ENCODE data around the gene CCNB1IP1. TPM values are rescaled to one million over a fixed set of nuclear protein-coding genes. Genes with fewer than 3 reads are reported as not detected.

The CCNB1IP1 gene
- total RNA-seq, 1 experiment from 2014 or later = 77.0 TPM

DNA sequence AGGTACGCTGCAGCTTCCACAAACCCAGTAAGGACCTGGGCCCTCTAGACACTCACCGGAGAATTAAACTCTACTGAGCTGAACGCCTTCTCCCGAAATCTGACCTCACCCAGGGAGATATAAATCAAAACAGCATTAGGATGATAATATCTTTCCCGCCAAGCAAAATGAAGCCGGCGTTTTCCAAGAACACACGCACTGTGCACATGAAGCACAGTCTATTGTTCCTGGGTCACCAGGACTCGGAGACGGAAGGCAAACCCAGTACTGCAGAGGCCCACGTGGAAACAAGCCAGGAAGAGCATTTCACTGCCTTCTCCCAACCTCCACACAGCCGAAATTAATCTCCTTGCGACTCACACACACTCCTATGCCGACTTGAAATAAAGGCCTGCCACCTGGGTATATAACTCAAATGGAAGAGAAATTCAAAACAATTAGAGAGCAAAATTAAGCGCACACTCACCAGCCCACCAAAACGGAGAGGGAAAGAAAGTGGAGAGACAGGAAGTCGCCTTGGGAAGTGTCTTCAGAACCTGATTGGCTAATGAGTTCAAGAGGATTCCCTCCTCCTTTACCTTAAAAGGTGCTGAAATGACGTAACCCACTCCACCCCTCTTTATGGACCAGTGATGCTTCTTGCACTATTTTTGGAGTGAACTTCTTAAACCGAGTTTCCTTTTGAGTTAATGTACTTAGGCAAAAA lies at the start of gene CCNB1IP1 (continued):
- TF ChIP-seq ELF1 (IDR thresholded peaks at IDR 0.05; ENCODE audit: borderline replicate concordance, low read depth) (peak; percentile 62), ZFX (IDR thresholded peaks at IDR 0.05) (peak; percentile 31; the same call in 1 of the 2 replicates), EZH2 (IDR thresholded peaks at IDR 0.05) (no peak), FOSL1 (IDR thresholded peaks at IDR 0.05; ENCODE audit: low read depth) (no peak), ZNF274 (IDR thresholded peaks at IDR 0.05; ENCODE audit: low read depth, low read length) (no peak), CBX3 (IDR thresholded peaks at IDR 0.05; ENCODE audit: low read depth) (no peak), SRF (IDR thresholded peaks at IDR 0.05; ENCODE audit: low read depth) (peak; percentile 99), EGR1 (IDR thresholded peaks at IDR 0.05; ENCODE audit: low read depth) (no peak), YY1 (IDR thresholded peaks at IDR 0.05; ENCODE audit: extremely low read depth, insufficient replicate concordance, low read depth, low read length) (no peak)

DNA sequence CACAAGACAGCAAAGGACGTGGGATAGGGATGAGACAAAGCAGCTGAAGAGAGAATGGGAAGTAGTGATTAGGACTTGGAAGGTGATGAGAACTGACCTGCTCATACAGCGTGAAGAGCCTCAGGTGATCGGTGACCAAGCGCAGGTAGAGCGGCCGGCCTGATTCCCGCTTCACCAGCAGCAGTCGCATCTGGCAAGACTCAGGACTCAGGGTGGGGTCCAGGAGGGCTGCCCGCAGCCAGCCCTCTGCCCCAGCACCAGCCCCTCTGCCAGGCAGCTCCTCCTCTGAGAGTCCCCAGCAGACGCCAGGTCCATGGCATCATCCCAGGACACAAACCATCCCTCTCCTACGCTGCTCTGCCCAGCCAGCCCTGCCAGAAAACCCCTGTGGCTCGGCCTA lies 49.4 kb upstream of the CCNB1IP1 start:
- H3K4me3 ChIP-seq (replicated peaks in 1 of 2; ENCODE audit: low read depth in 1 of 2, low read length in 2 of 2) = no peak overlapping the region
- H4K20me1 ChIP-seq (ENCODE audit: insufficient read depth) = no peaks in the 10 kb centered on the region
- RAD21 ChIA-PET (ENCODE audit: low non-redundant PET in 1 of 2, low total read pairs in 2 of 2, uncharacterized antibody in 2 of 2, unreplicated experiment in 2 of 2) = no interaction called here
- no peak overlapping the region for H3K4me2 ChIP-seq (ENCODE audit: low read length)
- H3K27me3 ChIP-seq (ENCODE audit: insufficient read depth, low read length) = no peaks in the 10 kb centered on the region
- peaks cover 36 to 43% of the 10 kb centered on the region in 2 experiments; a peak in 3 of 4 replicates for H3K36me3 ChIP-seq (ENCODE audit: control insufficient read depth in 1 of 2, insufficient read depth in 2 of 2, low read length in 2 of 2)
- POLR2A ChIA-PET = no interaction called here
- intact Hi-C loops (cut with micrococcal nuclease) = no loop called here
- H3K27ac ChIP-seq (ENCODE audit: low read depth, low read length) = no peak overlapping the region
- H3K9ac ChIP-seq (ENCODE audit: low read length) = no peak overlapping the region
- DNase-seq (ENCODE audit: low read depth, low spot score) (no peak), ATAC-seq (no peak)
- TF ChIP-seq, protein P1, sequence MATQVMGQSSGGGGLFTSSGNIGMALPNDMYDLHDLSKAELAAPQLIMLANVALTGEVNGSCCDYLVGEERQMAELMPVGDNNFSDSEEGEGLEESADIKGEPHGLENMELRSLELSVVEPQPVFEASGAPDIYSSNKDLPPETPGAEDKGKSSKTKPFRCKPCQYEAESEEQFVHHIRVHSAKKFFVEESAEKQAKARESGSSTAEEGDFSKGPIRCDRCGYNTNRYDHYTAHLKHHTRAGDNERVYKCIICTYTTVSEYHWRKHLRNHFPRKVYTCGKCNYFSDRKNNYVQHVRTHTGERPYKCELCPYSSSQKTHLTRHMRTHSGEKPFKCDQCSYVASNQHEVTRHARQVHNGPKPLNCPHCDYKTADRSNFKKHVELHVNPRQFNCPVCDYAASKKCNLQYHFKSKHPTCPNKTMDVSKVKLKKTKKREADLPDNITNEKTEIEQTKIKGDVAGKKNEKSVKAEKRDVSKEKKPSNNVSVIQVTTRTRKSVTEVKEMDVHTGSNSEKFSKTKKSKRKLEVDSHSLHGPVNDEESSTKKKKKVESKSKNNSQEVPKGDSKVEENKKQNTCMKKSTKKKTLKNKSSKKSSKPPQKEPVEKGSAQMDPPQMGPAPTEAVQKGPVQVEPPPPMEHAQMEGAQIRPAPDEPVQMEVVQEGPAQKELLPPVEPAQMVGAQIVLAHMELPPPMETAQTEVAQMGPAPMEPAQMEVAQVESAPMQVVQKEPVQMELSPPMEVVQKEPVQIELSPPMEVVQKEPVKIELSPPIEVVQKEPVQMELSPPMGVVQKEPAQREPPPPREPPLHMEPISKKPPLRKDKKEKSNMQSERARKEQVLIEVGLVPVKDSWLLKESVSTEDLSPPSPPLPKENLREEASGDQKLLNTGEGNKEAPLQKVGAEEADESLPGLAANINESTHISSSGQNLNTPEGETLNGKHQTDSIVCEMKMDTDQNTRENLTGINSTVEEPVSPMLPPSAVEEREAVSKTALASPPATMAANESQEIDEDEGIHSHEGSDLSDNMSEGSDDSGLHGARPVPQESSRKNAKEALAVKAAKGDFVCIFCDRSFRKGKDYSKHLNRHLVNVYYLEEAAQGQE (IDR thresholded peaks at IDR 0.05; ENCODE audit: low read depth) = no peak
- TF ChIP-seq CTCF (IDR thresholded peaks at IDR 0.05 in 2 of 3, conservative IDR thresholded peaks at IDR 0.05 in 1 of 3; ENCODE audit: borderline replicate concordance in 1 of 3, insufficient read depth in 1 of 3, low read depth in 2 of 3, low read length in 2 of 3) (no peak), POLR2A (IDR thresholded peaks at IDR 0.05; ENCODE audit: borderline replicate concordance, extremely low read depth, insufficient read depth, insufficient read length) (no peak), POLR2AphosphoS5 (IDR thresholded peaks at IDR 0.05; ENCODE audit: low read depth, low read length) (no peak), SP1 (IDR thresholded peaks at IDR 0.05; ENCODE audit: low read depth) (no peak), JUND (IDR thresholded peaks at IDR 0.05) (no peak), SRF (IDR thresholded peaks at IDR 0.05; ENCODE audit: low read depth) (no peak), SIN3A (IDR thresholded peaks at IDR 0.05; ENCODE audit: low read depth) (no peak)
- TF ChIP-seq, protein P2, sequence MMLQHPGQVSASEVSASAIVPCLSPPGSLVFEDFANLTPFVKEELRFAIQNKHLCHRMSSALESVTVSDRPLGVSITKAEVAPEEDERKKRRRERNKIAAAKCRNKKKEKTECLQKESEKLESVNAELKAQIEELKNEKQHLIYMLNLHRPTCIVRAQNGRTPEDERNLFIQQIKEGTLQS (IDR thresholded peaks at IDR 0.05) = no peak
- TF ChIP-seq, protein P3, sequence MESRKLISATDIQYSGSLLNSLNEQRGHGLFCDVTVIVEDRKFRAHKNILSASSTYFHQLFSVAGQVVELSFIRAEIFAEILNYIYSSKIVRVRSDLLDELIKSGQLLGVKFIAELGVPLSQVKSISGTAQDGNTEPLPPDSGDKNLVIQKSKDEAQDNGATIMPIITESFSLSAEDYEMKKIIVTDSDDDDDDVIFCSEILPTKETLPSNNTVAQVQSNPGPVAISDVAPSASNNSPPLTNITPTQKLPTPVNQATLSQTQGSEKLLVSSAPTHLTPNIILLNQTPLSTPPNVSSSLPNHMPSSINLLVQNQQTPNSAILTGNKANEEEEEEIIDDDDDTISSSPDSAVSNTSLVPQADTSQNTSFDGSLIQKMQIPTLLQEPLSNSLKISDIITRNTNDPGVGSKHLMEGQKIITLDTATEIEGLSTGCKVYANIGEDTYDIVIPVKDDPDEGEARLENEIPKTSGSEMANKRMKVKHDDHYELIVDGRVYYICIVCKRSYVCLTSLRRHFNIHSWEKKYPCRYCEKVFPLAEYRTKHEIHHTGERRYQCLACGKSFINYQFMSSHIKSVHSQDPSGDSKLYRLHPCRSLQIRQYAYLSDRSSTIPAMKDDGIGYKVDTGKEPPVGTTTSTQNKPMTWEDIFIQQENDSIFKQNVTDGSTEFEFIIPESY (IDR thresholded peaks at IDR 0.05; ENCODE audit: extremely low read depth, insufficient replicate concordance, low read length) = no peak
- no peaks in the 10 kb centered on the region for H3K4me1 ChIP-seq (ENCODE audit: control insufficient read depth in 1 of 2, insufficient read depth in 2 of 2, low read length in 2 of 2)
- no peak overlapping the region for H2AFZ ChIP-seq (ENCODE audit: low read depth, low read length, poor library complexity, severe bottlenecking)
- CTCF ChIA-PET = no interaction called here
- H3K79me2 ChIP-seq (ENCODE audit: insufficient read depth, low read length) = no peaks in the 10 kb centered on the region
- no peaks in the 10 kb centered on the region for H3K9me2 ChIP-seq (ENCODE audit: insufficient read depth)
- no TSS peak for BruUV-seq (replicated peaks)
- no peaks in the 10 kb centered on the region for H3K9me3 ChIP-seq (ENCODE audit: control insufficient read depth in 1 of 2, insufficient read depth in 1 of 2, low read depth in 1 of 2, low read length in 2 of 2)
